GM12865 (cell line): ENCODE measurements around the gene ARHGEF26.

ENCODE experiments used
- DNase-seq: peaks from one replicate; pipeline ENCODE4 v3.0.0; 2010; ENCODE audit warnings: low read depth
- H3K4me3 ChIP-seq: 2 replicates; pipeline ENCODE4 v1.5.1; 2011; ENCODE audit warnings: mild to moderate bottlenecking, low read depth, low read length, control low read depth
- TF ChIP-seq, protein P1 (sequence below): IDR thresholded peaks from 2 replicates; pipeline ENCODE4 v1.5.1; 2011; ENCODE audit warnings: low read length, control low read depth, low read depth, inconsistent platforms; ENCODE audit not compliant: insufficient read depth; ENCODE audit errors: missing control alignments

The ARHGEF26 gene

DNA sequence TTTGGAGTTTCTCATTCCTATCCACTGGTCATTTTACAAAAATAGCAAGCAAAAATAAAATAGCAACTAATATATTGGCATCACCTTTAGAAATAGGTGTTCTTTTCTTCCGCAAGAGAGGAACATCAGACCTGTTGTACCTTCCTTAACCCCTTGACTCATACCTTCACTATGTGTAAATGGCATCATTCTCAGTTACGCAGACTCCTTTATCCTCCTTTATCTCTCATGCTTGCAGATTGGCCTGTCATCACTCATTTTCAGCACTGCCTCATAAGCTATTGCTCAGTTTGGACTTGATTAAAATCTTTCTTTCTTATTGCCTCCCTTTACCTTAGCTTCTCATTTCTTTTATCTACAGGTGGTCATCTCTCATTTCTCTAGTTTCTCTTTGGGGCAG, 21.4 kb downstream of the ARHGEF26 start:
- TF ChIP-seq, protein P1, sequence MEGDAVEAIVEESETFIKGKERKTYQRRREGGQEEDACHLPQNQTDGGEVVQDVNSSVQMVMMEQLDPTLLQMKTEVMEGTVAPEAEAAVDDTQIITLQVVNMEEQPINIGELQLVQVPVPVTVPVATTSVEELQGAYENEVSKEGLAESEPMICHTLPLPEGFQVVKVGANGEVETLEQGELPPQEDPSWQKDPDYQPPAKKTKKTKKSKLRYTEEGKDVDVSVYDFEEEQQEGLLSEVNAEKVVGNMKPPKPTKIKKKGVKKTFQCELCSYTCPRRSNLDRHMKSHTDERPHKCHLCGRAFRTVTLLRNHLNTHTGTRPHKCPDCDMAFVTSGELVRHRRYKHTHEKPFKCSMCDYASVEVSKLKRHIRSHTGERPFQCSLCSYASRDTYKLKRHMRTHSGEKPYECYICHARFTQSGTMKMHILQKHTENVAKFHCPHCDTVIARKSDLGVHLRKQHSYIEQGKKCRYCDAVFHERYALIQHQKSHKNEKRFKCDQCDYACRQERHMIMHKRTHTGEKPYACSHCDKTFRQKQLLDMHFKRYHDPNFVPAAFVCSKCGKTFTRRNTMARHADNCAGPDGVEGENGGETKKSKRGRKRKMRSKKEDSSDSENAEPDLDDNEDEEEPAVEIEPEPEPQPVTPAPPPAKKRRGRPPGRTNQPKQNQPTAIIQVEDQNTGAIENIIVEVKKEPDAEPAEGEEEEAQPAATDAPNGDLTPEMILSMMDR = no peak

DNA sequence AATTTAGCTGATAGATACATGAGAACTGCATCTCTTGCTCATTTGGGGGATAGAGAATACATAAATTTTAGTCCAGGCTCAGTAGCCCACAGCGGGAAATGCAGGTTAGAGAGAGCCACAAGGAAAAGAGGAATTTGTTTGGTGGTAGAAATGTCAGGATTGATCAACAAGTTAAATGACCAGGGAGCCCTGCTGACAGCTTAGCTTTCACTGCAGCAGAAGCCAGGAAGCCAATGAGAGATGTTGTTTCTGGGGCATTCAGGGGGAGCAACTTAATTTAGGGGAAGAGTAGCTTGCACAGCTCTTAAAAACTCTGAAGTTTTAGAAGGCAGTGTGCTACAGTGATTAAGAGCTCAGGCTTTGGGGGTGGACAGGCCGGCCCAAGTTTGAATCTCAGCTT, 22.7 kb downstream of the ARHGEF26 start:
- no peak overlapping the region for H3K4me3 ChIP-seq
- TF ChIP-seq, protein P1 = no peak
- no peak for DNase-seq

More for the DNA sequence above, 21.4 kb downstream of the ARHGEF26 start:
- H3K4me3 ChIP-seq = no peak overlapping the region
- no peak for DNase-seq

DNA sequence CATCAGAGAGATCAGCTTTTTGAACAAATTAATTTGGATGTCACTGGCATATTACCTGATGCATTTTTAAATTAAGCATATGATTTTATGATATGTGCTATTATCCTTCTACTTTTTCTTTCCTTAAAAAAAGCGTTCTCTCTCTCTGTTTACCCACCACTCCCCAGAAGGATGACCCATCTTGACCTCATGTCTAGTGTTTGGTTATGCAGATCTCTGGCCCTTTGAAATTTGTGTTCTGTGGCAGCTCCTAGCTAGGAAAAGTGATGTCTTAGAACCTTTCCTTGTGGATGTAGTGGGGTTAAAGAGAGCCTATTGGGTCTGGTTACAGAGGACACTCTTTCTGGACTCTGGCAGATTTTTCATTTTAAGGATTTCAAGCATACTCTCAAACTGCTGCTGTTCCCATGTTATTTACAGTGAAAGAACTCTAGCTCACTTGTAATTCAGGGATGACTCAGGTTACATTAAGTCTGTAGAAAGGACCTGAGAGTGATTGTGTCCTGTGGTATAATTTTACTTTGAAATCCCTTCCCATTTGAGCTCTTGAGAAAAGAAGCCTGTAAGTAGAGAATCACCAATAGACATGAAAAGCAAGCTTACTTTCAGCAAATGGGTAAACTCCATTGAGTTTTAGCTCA, 23.8 kb downstream of the ARHGEF26 start:
- H3K4me3 ChIP-seq = no peak overlapping the region
- TF ChIP-seq, protein P1 = no peak
- DNase-seq = no peak

DNA sequence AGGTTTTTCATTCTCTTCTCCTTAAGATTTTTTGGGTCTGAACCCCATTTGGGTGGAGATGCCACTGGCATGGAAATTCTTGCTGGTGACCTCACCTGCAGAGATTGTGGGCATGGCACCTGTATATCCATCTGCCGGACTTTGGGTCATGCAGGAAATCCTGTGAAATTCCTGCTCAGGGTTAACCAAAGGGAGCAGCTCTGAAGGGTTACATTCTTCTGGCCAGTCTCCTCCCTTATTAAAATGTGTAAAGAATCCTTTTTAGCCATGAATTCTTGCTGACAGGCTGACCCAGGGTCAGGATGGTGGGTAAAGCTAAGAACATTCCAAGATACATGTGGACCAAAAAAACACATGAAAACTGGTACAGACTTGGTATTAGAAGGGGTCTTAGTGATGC, 27.4 kb downstream of the ARHGEF26 start:
- H3K4me3 ChIP-seq = no peak overlapping the region
- DNase-seq = no peak
- TF ChIP-seq, protein P1 = no peak

DNA sequence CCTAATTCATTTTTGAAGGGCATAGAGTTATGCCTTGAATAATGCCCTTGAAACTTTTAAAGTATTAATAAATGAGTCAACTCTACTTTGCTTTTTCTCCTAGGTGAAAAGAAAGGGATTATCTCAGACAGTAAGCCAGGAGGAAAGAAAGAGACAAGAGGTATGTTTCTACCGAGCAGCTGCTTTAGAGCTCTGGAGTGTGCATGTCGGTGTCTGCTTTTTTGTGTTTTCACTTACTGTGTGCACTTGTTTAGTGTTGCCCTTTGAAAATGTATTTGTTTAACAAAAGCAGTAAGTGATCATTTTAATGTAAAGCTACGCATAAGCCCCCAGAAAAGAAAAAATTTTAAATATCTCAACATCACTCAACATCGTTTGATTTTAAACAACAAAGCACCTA, 28.1 kb downstream of the ARHGEF26 start:
- DNase-seq = no peak
- no peak overlapping the region for H3K4me3 ChIP-seq
- TF ChIP-seq, protein P1 = no peak

DNA sequence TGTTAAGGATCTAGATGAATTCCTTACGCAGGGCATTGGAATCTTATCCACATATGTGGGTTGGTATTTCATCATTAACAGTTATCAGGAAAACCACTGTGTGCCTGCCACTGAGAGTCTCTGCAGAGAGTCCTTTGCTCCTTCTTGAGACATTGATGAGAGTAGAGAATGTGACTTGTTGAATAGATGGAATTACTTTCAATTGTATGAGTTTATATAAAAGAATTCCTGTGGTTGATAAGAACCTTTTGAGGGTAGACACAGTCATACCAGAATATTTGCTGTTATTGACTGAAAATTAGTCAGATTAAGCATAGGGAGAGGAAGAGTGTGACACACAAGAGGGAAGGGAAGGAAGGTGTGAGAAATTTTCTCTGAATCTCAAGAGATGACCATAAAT, 30.8 kb downstream of the ARHGEF26 start:
- TF ChIP-seq, protein P1 = no peak

DNA sequence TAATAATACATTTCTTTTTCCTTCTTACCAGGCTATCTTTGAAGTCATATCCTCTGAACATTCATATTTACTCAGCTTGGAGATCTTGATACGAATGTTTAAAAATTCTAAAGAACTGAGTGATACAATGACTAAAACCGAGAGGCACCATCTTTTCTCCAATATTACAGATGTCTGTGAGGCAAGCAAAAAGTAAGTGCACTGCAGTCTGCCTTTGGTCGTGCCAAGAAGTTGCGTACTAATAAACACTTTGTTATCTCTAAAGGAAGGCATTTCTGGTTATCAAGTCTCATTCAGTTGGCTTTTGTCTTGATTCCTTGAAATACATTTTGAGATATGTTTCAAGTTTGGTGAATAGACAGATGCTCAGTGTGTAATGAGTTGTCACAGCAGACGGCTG, 31.6 kb downstream of the ARHGEF26 start:
- DNase-seq = no peak
- TF ChIP-seq, protein P1 = no peak

More for the DNA sequence above, 30.8 kb downstream of the ARHGEF26 start:
- no peak overlapping the region for H3K4me3 ChIP-seq
- DNase-seq = no peak

More for the DNA sequence above, 31.6 kb downstream of the ARHGEF26 start:
- no peak overlapping the region for H3K4me3 ChIP-seq
